Medulla oblongata (tissue), 1 donor: ENCODE data around the gene BORCS6.
"Not testable (repeated sequence)": the region's sequence is repeated elsewhere in the genome, so short reads cannot be mapped to it uniquely, and the experiment has no call there.

Experiments
- DNase-seq: peaks from one replicate; pipeline ENCODE4 v3.0.0-alpha.2; 2015; ENCODE audit errors: extremely low spot score

The BORCS6 gene

DNA sequence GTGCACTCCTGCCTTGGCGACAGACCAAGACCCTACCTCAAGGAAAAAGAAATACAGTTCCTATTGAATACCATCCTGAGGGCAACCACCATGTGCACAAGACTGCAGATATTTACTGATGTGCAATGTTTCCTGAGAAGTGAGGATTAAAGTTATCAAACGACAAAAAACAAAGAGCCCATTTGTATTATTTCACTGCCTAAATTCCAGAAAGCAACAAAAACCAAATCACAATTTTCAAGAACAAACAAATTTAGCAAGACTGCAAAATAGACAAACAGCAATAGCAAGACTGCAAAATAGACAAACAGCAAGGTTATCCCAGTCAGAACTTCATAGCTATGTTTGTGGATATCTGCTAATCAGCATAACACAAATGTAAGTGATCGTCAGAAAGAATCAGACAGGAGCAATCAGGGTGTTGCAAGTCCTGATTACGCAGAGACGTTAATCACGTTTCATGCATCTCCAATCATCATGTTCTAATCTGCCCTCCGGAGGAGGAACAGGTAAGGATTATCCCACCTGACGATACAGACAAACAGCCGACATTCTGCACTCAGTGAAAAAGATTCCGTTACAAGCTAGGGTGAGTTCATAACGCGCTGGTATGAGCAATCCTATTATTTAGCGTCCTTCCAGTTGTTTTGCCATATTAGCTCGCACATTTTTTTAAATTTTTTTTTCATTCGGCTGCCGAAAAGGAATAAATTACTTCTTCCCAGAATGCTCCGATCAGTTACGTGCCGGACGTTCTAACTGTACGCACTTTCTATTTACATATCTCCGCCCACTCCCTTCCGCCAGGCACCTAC is 16.7 kb downstream of the BORCS6 start:
- peak; percentile 95 for DNase-seq

DNA sequence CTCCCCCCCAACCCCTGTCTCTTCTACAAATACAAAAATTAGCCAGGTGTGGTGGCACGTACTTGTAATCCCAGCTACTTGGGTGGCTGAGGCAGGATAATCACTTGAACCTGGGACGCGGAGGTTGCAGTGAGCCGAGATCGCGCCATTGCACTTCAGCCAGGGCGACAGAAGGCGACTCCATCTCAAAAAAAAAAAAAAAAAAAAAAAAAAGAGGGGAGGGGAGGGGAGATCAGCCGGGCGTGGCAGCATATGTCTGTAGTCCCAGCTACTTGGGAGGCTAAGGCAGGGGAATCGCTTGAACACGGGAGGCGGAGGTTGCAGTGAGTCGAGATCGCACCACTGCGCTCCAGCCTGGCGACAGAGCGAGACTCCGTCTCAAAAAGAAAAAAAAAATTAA is 19.8 kb downstream of the BORCS6 start:
- not testable (repeated sequence) for DNase-seq

DNA sequence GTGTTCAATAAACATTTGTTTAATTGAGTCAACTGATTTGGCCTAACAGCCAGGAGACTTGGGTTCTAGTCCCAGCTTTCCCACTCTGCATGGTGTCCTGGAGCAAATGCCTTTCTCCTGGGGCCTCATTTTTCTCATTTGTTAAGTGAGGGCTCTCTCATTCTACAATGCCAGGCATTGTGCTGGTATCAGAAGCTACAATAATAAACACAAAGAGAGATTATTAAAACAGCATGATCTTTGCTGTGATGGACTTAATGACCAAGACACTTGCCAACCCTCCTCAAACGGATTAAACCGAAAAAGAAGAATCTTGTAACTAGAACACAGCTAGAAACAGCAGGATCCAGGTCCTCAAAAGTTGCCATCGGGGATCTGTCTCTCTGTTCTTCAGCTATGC is 22.5 kb downstream of the BORCS6 start:
- no peak for DNase-seq

DNA sequence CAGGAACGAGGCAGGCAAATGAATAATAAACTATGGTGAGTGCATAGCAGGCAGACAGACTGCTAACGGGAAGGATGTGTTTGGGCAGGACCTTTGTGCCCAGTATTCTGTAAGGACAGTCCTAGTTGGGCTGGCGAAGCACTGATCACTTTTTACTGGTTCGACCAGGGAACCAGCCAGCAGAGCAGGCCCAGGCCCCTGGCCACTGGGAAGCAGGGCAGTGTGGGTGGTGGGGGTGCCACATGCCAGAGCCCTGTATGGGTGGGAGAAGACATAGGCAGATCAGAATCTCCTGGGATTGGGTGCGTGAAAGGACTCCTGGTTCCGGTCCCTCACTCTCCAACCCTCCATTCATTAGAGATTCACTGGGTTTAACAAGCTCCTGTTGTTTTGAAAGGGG is 23.2 kb downstream of the BORCS6 start:
- no peak for DNase-seq

DNA sequence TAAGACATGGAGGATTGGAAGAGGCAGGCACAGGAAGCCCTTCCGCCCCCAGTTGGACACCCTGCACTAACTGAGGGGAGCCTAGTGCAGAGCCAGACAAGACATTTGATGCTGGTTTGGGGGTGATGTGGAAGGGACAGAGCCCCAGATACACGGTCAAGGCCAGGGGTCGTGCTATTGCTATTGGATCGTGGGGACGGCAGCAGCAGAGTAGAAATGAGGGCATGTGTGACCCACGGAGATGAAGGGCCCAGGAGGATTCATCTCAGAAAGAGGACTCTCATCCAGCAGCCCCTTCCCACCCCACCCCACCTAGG is 25.2 kb downstream of the BORCS6 start:
- no peak for DNase-seq

DNA sequence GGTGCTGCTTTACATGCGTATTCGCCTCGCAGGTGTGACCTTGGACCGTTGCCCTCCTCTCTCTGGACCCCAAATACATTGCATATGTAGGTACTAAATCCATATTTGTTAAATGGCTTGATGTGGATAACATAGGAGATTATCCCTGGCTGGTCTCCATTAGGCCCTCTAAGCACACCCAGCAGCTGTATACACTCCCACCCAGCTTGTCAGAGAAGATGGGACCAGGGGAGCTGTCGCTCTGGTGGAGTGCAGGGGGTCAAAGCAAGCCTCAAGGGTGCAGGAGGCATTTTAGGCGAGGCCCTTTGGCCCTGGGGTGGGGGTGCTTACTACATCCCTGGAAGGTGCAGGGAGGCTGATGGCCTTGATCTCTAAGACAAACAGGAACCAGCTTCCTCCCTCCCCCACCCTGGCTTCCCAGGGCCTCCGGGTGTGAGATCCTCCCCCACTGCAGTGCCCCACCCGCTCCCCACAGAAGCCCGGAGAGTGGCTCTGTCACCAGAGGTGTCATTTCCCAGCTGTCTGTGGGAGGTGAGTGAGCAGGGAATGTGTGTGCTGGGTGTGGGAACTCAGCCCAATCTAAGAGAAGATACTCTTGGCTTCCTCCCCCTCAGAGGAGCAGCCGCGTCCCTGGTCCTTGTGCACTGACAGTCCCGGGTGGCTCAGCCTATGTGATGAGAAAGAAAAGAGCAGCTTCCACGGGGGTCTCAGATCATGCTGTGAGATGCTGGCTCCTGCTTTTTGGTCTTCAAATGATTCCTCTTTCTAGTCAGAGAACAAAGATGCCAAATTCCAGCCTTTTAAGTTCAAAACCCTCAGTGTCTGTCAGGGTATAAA is 25.8 kb downstream of the BORCS6 start:
- peak; percentile 72 for DNase-seq

DNA sequence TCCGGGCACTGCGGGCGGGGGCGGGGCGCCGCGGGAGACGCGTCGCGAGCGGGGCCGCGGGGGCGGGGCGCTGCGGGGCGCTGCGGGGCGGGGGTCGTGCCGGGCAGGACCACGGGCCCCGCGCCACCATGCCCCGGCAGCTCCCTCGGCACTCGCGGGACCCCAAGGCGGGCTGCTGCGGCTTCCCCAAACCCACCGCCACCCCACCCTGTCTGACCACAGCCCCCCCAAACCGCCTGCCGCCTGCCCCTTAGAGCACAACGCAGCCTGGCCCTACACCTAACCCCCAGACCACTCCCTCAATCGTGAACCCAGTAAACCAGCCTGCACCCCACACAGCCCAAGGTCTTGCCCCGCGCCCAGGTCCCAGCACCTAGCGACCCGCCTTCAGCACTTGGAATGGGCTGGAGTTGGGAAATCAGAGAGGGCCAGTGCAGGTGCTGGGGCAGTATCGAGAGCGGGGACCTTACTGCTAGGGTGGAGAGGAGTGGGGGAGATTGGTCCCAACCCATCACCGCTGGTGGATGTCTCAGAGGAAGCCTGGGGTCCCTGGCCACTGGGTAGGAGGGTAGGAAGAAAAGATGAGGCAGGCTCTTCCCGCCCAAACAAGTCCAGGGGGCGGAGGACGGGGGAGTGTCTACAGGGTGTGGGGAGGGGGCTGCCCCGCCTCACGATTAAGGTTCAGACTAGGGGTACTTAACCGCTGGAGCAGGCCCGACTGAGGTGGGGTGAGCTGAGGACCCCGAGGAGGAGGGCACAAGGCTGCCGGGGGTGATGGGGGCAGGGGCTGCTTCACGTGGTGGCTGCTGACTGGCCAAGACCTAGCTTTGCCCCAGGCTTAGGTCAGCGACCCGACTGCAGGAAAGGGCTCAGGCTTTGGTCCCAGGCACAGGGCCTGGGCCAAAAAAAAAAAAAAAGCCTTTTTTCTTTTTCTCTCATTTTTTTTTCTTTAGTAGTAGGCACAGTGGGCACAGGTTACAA is 26.7 kb downstream of the BORCS6 start:
- DNase-seq: peak; percentile 30

DNA sequence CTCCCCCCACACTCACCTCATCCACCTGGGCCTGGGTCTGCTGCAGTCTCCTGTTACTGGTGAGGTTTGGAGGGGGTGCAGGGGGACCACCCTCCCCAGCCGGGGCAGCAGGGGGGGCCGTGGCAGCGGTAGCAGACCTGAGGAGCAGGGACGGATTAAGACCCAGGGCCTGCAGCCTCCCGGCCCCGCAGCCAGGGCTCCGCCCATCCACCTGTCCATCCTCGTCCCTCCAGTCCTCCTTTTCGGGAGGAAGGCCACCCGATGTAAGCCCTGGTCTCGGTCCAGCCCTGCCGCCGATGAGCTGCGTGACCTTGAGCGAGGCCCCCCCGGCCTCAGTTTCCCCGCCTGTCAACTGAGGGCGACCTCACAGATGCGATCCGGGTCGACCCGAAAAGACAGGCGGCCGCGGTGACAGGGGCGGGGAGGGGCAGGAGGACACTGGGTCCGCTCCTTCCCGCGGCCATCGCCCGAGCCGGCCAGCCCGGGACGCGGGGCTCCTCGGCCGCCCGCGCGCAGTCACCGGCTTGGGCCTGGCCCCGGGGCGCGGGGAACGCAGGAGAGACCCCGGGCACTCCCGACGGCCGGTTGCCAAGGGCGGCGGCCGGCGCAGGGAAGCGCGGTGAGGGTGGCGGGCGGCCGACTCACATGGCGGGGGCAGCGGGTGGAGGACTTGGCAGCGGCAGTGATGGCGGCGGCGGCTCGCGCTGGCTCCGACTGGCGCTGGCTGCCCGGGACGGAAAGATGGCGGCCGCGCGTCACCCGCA is 27.6 kb downstream of the BORCS6 start, which contains the start of gene VAMP2:
Gene VAMP2, minus strand, starts transcription at position 716 of the 764 bp plus-strand sequence. Its CDS starts 69 bp downstream, at position 647.
- DNase-seq: peak; percentile 74

DNA sequence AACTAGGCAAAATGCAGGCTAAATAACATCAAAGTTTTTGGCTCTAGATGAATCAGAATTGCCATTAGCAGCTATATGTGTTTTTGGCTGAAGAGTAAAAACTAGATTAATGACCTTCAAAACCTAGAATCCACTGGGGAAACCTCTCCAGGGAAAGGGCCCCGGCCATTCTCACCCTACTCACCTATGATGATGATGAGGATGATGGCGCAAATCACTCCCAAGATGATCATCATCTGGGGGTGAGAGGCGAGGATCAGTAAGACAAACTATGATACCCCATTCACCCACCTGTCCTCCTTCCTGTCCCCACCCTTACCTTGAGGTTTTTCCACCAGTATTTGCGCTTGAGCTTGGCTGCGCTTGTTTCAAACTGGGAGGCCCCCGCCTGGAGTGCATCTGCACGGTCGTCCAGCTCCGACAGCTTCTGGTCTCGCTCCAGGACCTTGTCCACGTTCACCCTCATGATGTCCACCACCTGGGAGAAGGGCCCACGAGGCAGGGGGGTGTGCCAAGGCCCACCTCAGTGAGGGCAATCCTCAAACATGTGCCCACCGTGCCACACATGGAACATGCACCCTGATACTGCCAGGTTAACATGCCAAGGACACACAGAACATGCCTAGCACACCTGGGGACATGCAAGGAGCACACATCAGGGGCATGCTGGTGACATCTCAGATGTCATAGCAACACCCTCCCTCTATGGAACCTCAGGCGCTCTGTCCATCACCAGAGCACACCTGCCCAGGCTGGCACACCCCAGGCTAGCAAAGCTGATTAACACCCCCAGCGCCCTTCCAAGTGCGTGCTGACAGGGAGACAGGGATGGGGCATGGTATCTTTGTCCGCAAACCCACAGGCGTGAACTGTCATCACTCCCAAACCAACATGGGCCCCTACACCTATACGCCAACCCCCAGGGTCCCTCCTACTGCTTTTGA is 28.4 kb downstream of the BORCS6 start:
- no peak for DNase-seq

DNA sequence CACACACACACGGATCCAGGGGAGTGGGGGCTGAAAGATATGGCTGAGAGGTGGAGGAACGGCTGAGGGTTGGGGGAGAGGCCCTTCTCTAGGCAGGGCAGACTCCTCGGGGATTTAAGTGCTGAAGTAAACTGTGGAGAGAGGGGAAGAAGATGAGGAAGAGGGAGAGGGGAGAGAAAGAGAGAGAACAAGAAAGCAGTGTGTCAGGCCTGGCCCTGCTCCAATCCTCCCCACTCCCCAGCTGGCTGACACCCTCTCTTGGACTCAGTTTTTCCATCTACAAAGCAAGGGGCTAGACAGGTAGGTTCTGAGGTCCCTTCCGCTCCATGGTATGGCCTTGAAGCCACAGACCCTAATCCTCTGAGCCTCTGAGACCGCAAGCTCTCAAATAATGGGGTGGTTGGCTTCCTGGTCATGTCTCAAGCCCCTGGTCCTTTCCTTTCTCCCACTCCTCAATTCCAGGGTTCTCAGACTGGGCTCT is 29.2 kb downstream of the BORCS6 start:
- no peak for DNase-seq

DNA sequence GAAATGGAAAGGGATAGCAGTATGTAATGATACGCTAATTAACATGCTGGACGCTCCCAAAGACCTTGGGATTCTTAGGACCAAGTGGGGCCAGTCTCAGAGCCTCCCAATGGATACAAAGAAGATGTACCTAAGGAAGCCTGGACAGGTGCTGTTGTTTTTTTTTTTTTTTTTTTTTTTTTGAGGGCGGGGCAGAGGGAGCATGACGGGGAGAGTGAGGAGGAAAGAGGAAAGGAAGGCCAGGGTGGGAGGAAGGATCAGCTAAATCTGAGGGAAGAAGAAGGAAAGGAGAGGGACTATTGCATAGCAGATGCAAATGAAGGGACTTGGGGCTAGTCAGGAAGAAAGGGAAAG is 29.8 kb downstream of the BORCS6 start:
- no peak for DNase-seq

DNA sequence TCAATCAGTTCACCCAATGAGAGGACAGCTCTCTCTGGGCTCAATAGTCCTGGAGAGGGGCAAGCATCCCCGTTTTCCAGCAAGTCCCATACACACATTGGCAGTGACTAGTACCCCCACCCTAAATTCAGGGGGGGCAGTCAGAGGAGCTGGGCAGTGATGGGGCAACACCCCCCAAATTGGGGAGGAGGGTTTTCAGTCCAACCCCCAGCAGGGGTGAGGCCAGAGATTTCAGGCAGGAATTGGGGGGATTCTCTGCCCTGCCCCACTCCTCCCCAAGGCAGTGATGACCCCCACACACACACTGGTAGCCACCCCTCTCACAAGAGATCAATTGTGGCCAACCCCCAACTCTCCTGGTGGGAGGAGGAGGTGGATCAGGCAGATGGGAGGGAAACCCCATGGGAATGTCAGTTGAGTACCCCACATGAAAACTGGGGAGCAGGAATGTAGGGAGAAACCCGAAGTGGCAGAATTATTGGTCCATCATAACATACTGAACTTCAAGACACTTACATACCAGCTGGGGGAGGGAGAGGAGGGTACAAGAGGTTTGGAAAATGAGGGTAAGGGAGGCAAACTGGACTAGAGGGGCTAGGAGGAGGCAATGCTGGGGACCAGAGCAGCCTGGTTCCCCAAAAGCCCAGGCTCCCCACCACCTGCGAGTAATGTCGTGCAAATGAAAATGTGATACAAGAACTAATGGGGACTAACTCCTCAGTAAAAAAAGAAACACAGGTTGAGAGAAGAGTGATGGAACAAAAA is 30.3 kb downstream of the BORCS6 start:
- DNase-seq: no peak

DNA sequence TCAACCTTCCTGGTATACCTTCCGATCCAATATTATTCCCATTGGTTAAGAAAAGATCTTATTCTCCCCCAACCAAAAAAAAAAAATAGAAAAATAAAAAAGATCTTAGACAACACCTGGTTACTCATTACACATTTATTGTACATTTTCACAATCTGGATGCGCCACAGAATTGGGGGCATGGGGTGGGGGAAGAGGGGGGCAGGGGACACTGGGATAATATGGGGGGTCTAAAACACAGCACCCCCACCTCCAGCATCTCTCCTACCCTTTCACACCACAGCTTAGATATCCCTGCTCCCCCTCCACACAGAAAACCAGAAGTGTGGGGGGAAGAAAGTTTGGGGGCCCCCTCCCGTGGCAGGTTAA is 31.0 kb downstream of the BORCS6 start:
- DNase-seq: no peak

DNA sequence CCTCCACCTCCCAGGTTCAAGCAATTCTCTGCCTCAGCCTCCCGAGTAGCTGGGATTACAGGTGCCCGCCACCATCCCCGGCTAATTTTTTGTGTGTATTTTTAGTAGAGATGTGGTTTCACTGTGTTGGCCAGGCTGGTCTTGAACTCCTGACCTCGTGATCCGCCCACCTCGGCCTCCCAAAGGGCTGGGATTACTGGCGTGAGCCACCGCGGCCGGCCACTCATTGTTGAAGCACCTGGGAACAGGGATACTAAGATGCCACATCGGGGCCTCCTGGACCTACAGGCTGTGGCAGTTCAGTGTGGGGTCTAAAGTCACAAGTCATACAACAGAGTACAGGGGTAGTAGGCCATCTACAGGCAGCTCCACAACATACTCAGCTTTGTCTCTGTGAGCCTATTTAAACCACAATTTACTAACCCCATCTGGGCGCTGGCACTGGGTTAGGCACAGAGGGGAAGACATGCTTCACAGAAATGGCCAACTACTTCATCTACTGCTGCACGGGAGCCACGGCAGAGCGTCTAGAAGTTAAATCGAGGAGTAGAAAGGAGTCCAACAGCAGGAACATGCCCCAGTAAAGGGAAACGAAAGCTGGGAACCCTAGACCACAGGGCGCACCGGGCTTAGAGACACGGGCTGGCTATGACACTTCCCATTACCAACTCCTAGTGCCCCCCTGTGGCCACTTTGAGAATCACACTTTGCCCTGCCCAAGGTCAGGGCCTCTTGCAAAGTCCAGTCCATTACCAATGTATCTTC is 31.5 kb downstream of the BORCS6 start:
- peak; percentile 96 for DNase-seq

DNA sequence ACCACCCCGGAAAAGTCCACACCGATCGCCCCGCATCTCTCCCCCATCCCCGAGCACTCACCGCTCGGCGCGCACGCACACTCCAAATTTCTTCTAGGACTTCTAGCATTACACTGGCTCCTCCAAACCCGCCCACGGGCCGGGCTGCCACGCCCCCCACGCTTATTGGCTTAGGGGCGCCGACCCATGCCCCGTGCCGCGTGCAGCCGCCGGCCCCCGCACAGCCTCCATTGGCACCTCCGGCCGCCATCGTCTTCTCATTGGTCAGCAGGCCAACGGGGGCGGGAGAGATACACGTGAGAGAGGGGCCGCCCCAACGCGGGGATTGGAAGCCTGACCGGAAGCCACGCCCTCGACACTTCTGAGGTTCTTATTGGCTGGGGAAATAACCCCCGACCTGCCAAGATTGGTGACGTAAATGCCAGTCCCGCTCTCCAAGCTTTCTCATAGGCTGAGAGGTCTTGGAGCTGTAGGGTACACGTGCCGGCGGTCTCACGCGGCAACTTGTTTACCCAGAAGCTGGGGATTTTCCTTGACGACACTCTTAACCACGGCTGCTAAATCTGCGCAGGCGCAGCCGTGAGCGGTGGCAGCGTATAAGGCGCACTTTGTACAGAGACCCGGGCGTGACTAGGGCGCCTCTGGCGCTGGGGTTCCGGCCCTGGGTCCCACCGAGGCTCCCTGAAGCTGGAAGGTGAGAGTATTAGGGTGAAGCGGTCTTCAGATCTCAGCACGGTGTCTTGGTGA is 33.6 kb downstream of the BORCS6 start:
- peak; percentile 100 for DNase-seq

DNA sequence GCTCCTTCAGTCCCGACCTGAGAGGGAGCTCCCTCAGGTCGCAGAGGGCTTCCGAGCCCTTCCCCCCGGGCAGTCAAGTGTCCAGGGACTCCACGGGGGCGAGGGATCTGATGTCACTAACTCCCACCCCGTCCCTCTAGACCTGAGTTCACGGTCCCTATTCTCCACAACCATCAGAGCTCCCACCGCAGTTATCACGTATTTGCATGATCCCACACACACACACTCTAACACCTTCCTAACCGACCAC is 34.1 kb downstream of the BORCS6 start:
- no peak for DNase-seq

DNA sequence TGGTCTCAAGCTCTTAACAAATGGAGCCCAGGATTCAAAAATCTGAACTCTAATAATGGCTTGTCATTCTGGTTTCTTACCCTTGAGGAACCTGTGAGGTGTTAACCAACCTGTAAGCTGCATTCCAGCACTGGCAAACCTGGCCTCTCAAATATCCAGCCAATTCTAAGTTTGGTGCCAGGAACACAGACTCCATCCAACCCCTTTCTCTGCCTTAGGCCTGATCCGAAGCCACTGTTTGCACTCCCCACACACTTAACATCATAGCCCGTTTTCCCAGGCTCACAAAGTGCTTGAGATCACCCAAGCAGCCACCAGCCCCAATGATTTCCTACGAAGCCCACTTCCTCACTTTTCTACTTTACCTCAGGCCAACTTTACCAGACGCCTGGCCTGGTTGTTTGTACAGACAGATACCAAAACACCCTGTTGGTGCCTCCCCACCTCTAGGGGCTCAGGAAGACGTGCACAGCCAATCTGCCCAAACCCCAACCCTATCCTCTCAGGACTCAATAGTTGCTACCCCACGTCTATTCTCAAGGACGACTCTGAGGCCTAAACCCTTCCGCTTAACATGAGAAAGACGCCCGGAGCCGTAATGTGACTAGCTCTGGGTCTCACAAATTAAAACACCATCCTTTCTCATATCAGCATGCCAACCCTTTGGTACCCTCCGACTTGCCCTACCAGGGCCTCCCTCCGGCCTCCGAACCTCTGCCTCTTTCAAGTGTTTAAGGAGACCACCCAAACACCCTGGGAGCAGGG is 34.6 kb downstream of the BORCS6 start:
- peak; percentile 48 for DNase-seq
